Prostate gland (tissue), 2 donors: ENCODE results near the gene CHCHD1. TPM values are rescaled to one million over a fixed set of nuclear protein-coding genes. Genes with fewer than 3 reads are reported as not detected.
"Not testable (repeated sequence)": the region's sequence is repeated elsewhere in the genome, so short reads cannot be mapped to it uniquely, and the experiment has no call there.

Experiments used
- DNase-seq: peaks from one replicate; pipeline ENCODE4 v3.0.0-alpha.2; 2019; ENCODE audit warnings: low spot score
- H3K27ac ChIP-seq, 2 donors: fragments of 200-600 bp; sonication (generic); 2 replicates each; pipeline ENCODE4 v1.5.1; 2017 to 2019
- H3K27me3 ChIP-seq: fragments of 200-600 bp; sonication (generic); replicated peaks from 2 replicates; pipeline ENCODE4 v1.5.1; 2019; ENCODE audit not compliant: insufficient read depth
- H3K36me3 ChIP-seq, 2 donors: fragments of 200-600 bp; sonication (generic); 1 replicate in 1 of 2; 2 replicates in 1 of 2; pipeline versions ENCODE4 v1.5.1 to v1.8.1; 2017 to 2019
- H3K4me1 ChIP-seq: fragments of 200-600 bp; sonication (generic); replicated peaks from 2 replicates; pipeline ENCODE4 v1.5.1; 2019
- H3K4me3 ChIP-seq, 2 donors: fragments of 200-600 bp; sonication (generic); 2 replicates each; pipeline ENCODE4 v1.5.1; 2017 to 2019
- H3K9me3 ChIP-seq: fragments of 200-600 bp; sonication (generic); 2 replicates; pipeline ENCODE4 v1.5.1; 2017
- CTCF ChIP-seq, 4 experiments: fragments of 200-600 bp in 2 of 4; fragments of 450-650 bp in 2 of 4; sonication (generic) in 2 of 4; IDR thresholded peaks; 1 replicate in 3 of 4; 2 replicates in 1 of 4; pipeline ENCODE4 v1.5.1; 2016 to 2019; ENCODE audit warnings: antibody characterized with exemption in 4 of 4, mild to moderate bottlenecking in 2 of 4, moderate library complexity in 2 of 4
- POLR2A ChIP-seq: fragments of 450-650 bp; IDR thresholded peaks from one replicate; pipeline ENCODE4 v1.6.1; 2016; ENCODE audit warnings: antibody characterized with exemption, mild to moderate bottlenecking
- POLR2AphosphoS5 ChIP-seq: sonication (generic); formaldehyde crosslinking; IDR thresholded peaks from one replicate; pipeline ENCODE4 v1.6.1; 2017; ENCODE audit warnings: antibody characterized with exemption
- WGBS: methylation state at CpG from one replicate; pipeline ENCODE4 v1.1.5; 2018; 5-methylcytosine and 5-hydroxymethylcytosine counted together
- intact Hi-C: fragments of 100-400 bp; cut with DNase I; formaldehyde crosslinking; loops from one replicate; pipeline ENCODE4 v1.14.2; 2022
- total RNA-seq, 2 donors: library from RNA; depleted of rRNA; stranded (reverse); fragments of >200 nt; gene quantifications; one replicate each; pipeline ENCODE4 v1.1.0, GENCODE V29; 2016

The CHCHD1 gene
- total RNA-seq, 2 donors from 2014 or later = 33.2 to 55.6 TPM

GRCh38 chr10:73734796-73735305, 47.0 kb upstream of the CHCHD1 start:
- no peak overlapping the region for H3K4me3 ChIP-seq
- no peaks in the 10 kb centered on the region for H3K27me3 ChIP-seq
- H3K9me3 ChIP-seq = no peaks in the 10 kb centered on the region
- DNase-seq = no peak
- intact Hi-C loops = no loop called here
- TF ChIP-seq POLR2AphosphoS5 (no peak), CTCF (IDR thresholded peaks at IDR 0.05) (no peak), POLR2A (no peak)
- 81% methylated on average over 5 of the region's 5 CpGs for WGBS
- no peaks in the 10 kb centered on the region for H3K36me3 ChIP-seq
- peaks cover 3% of the 10 kb centered on the region for H3K4me1 ChIP-seq
- H3K27ac ChIP-seq = no peak overlapping the region

GRCh38 chr10:73740501-73741254, 41.2 kb upstream of the CHCHD1 start:
- DNase-seq, H3K27ac ChIP-seq, intact Hi-C loops, H3K9me3 ChIP-seq, H3K4me3 ChIP-seq, H3K27me3 ChIP-seq, H3K36me3 ChIP-seq: not testable (repeated sequence)
- peaks cover 14% of the 10 kb centered on the region for H3K4me1 ChIP-seq
- 94% methylated on average over 18 of the region's 18 CpGs for WGBS

- H3K4me1 ChIP-seq = peaks cover 16% of the 10 kb centered on the region
These were observed 39.5 kb upstream of the CHCHD1 start for GRCh38 chr10:73742454-73742734.

GRCh38 chr10:73743327-73743904, 38.4 kb upstream of the CHCHD1 start:
- Histone ChIP-seq H3K27ac (peak overlapping the region; percentile 86 to 90), H3K9me3 (no peaks in the 10 kb centered on the region), H3K36me3 (peaks cover 0 to 5% of the 10 kb centered on the region in 2 donors), H3K4me1 (peaks cover 16% of the 10 kb centered on the region), H3K4me3 (peak overlapping the region; percentile 64 to 85), H3K27me3 (no peaks in the 10 kb centered on the region)
- intact Hi-C loops = no loop called here
- no peak for DNase-seq
- 33% methylated on average over 6 of the region's 6 CpGs for WGBS
- TF ChIP-seq CTCF (IDR thresholded peaks at IDR 0.05) (no peak), POLR2A (no peak), POLR2AphosphoS5 (no peak)

More at GRCh38 chr10:73742454-73742734, 39.5 kb upstream of the CHCHD1 start:
- no peaks in the 10 kb centered on the region for H3K36me3 ChIP-seq
- TF ChIP-seq CTCF (IDR thresholded peaks at IDR 0.05) (no peak), POLR2A (no peak), POLR2AphosphoS5 (no peak)
- no peak for DNase-seq
- no peaks in the 10 kb centered on the region for H3K9me3 ChIP-seq
- intact Hi-C loops = no loop called here
- no peak overlapping the region for H3K4me3 ChIP-seq
- H3K27me3 ChIP-seq = no peaks in the 10 kb centered on the region
- H3K27ac ChIP-seq = no peak overlapping the region
- 91% methylated on average over 5 of the region's 5 CpGs for WGBS

- under 1% methylated on average over 36 of the region's 36 CpGs for WGBS
- Histone ChIP-seq H3K4me3 (peak within 1 kb of the TSS; percentile 64 to 85), H3K9me3 (no peaks in the 10 kb centered on the region), H3K4me1 (peaks cover 16% of the 10 kb centered on the region), H3K27ac (peak within 1 kb of the TSS; percentile 86 to 90), H3K27me3 (no peaks in the 10 kb centered on the region), H3K36me3 (peaks cover 0 to 5% of the 10 kb centered on the region in 2 donors)
- peak; percentile 96 for DNase-seq
- intact Hi-C loops = no loop called here
- TF ChIP-seq POLR2AphosphoS5 (peak; percentile 99), POLR2A (peak; percentile 53), CTCF (IDR thresholded peaks at IDR 0.05) (peak in 1 of 4 experiments; percentile 7)
These were observed 37.8 kb upstream of the CHCHD1 start, which contains the start of gene SEC24C for GRCh38 chr10:73743905-73744663. TSS of gene SEC24C (plus strand) at chr10:73744372. CDS start at chr10:73746833, 2,461 bp downstream.
